Ovary (tissue), 9 donors: ENCODE data around the gene ANKRD44. TPM values are rescaled to one million over a fixed set of nuclear protein-coding genes. Genes with fewer than 3 reads are reported as not detected.

ENCODE experiments used
- DNase-seq, 5 donors: peaks; one replicate each; pipeline ENCODE4 v3.0.0-alpha.2; 2019 to 2020
- H3K27ac ChIP-seq, 2 donors: fragments of 200-600 bp; one replicate each; pipeline versions ENCODE4 v1.5.1 to v1.8.0; 2019 to 2022
- H3K27me3 ChIP-seq: fragments of 200-600 bp; one replicate; pipeline ENCODE4 v1.8.0; 2022
- H3K36me3 ChIP-seq: fragments of 200-600 bp; sonication (generic); one replicate; pipeline ENCODE4 v1.5.1; 2019
- H3K4me1 ChIP-seq: one replicate; pipeline ENCODE4 v1.8.1; 2013; ENCODE audit warnings: mild to moderate bottlenecking, moderate library complexity; ENCODE audit not compliant: insufficient read depth
- H3K4me3 ChIP-seq: fragments of 200-600 bp; sonication (generic); one replicate; pipeline ENCODE4 v1.5.1; 2017
- H3K9me3 ChIP-seq, 2 donors: fragments of 200-600 bp in 1 of 2; sonication (generic) in 1 of 2; one replicate each; pipeline versions ENCODE4 v1.5.1 to v1.8.1; 2013 to 2019; ENCODE audit warnings: mild to moderate bottlenecking in 1 of 2, moderate library complexity in 1 of 2
- EP300 ChIP-seq: sonication (generic); formaldehyde crosslinking; IDR thresholded peaks from one replicate; pipeline ENCODE4 v1.6.1; 2017; ENCODE audit warnings: antibody characterized with exemption
- POLR2A ChIP-seq: fragments of 450-650 bp; IDR thresholded peaks from one replicate; pipeline ENCODE4 v1.6.1; 2017; ENCODE audit warnings: antibody characterized with exemption, mild to moderate bottlenecking, moderate library complexity
- WGBS, 3 donors: extraction: QIAGEN DNeasy Blood & Tissue Kit in 1 of 3; methylation state at CpG; one replicate each; pipeline versions ENCODE4 v1.1.5 to v1.1.7; 2013 to 2017; 5-methylcytosine and 5-hydroxymethylcytosine counted together
- intact Hi-C, 4 donors: fragments of 100-400 bp; cut with DNase I; formaldehyde crosslinking; loops; one replicate each; pipeline versions ENCODE4 v1.11.0 to v1.15.1; 2022 to 2023
- polyA plus RNA-seq, 2 donors: library from polyadenylated mRNA; stranded (reverse); fragments of 200-250 nt in 1 of 2; fragments of 350-450 nt in 1 of 2; fragmentation: Illumina TruSeq in 1 of 2; extraction: RNeasy Lipid Tissue Mini Kit (QIAGEN cat#74804) in 1 of 2; gene quantifications; one replicate each; pipeline ENCODE4 v1.2.3, GENCODE V29; 2013 to 2014
- total RNA-seq, 7 donors: library from RNA; depleted of rRNA in 2 of 7; stranded (reverse); fragments of >200 nt in 2 of 7; fragmentation: NEBNext Ultra II Directional in 3 of 7; extraction: Animal tissue kit (Norgen Biotek cat#: 25700) in 3 of 7; gene quantifications; one replicate each; pipeline versions ENCODE4 v1.1.0 to v1.2.4, GENCODE V29; 2016 to 2023
- TF ChIP-seq, protein P1 (sequence below), 3 donors: fragments of 450-650 bp in 2 of 3; fragments of 200-600 bp in 1 of 3; IDR thresholded peaks; one replicate each; pipeline versions ENCODE4 v1.5.1 to v1.8.0; 2016 to 2022; ENCODE audit warnings: antibody characterized with exemption in 3 of 3, mild to moderate bottlenecking in 1 of 3
- donor health status: DM: no; HTN: no; CAD: no; lungs with moderate emphysema.
- donor health status: DM: no; HTN: no; CAD: no.
- donor health status: Bipolar disorder and iron deficiency.
- donor health status: DM: yes; HTN: yes; CAD: no.
- donor health status: DM: no; HTN: no; CAD: no.
- donor health status: DM: yes; HTN: yes; CAD: no.

ANKRD44 gene
- total and polyA plus RNA-seq, 9 donors: 2.6 to 60.0 (median 11.1) TPM

GRCh38 chr2:197092431-197092830 is 218.1 kb downstream of the ANKRD44 start:
- DNase-seq: peak in 4 of 5 donors; percentile 45 to 79 (median 52)
- H3K4me3 ChIP-seq: no peak overlapping the region
- H3K4me1 ChIP-seq: peaks cover 4% of the 10 kb centered on the region
- intact Hi-C loops: no loop called here
- WGBS, 3 donors: 7 to 19% (median 7%) methylated on average over 4 of the region's 4 CpGs
- H3K9me3 ChIP-seq: no peaks in the 10 kb centered on the region
- no peak overlapping the region for H3K27ac ChIP-seq
- no peaks in the 10 kb centered on the region for H3K27me3 ChIP-seq
- TF ChIP-seq EP300: peak; percentile 96
- TF ChIP-seq POLR2A: no peak
- no peaks in the 10 kb centered on the region for H3K36me3 ChIP-seq

DNA sequence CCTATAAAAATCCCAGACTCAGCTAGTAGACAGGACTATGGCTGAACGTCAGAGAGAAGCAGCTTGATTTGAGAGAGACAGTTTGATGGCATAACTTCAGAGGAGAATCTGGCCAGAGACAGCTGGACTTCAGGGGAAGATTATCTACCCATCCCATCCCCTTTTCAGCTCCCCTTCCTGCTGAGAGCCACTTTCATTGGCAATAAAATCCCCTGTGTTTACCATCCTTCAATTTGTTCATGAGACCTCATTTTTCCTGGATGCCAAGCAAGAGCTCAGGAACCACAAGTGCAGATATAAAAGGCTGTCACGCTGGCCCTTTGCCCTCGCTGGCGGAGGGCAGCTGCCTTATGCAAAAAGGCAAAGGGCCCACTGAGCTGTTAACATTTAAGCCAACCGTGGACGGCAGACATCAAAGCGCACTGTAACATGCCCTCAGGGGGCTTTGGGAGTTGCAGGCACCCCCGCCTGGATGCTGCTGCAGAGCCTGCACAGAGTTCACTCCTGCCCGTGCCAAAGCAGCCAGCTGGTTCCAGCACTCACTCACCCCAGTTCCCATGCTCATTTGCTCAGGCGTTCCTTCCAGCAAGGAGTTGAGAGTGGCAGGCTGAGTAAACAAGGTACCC is 219.7 kb downstream of the ANKRD44 start:
- intact Hi-C loops: no loop called here
- no peak for DNase-seq
- Histone ChIP-seq H3K9me3 (no peaks in the 10 kb centered on the region), H3K27me3 (no peaks in the 10 kb centered on the region), H3K36me3 (no peaks in the 10 kb centered on the region), H3K27ac (no peak overlapping the region), H3K4me1 (peaks cover 4% of the 10 kb centered on the region), H3K4me3 (no peak overlapping the region)
- TF ChIP-seq, protein P1, sequence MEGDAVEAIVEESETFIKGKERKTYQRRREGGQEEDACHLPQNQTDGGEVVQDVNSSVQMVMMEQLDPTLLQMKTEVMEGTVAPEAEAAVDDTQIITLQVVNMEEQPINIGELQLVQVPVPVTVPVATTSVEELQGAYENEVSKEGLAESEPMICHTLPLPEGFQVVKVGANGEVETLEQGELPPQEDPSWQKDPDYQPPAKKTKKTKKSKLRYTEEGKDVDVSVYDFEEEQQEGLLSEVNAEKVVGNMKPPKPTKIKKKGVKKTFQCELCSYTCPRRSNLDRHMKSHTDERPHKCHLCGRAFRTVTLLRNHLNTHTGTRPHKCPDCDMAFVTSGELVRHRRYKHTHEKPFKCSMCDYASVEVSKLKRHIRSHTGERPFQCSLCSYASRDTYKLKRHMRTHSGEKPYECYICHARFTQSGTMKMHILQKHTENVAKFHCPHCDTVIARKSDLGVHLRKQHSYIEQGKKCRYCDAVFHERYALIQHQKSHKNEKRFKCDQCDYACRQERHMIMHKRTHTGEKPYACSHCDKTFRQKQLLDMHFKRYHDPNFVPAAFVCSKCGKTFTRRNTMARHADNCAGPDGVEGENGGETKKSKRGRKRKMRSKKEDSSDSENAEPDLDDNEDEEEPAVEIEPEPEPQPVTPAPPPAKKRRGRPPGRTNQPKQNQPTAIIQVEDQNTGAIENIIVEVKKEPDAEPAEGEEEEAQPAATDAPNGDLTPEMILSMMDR (IDR thresholded peaks at IDR 0.05): no peak
- TF ChIP-seq EP300 (no peak), POLR2A (no peak)
- 89 to 95% (median 95%) methylated on average over 10 of the region's 10 CpGs for WGBS, 3 donors

- peaks cover 4% of the 10 kb centered on the region for H3K4me1 ChIP-seq
- WGBS, 3 donors: 85 to 92% (median 91%) methylated on average over 2 of the region's 2 CpGs
- H3K27ac ChIP-seq: no peak overlapping the region
- no peaks in the 10 kb centered on the region for H3K36me3 ChIP-seq
- H3K9me3 ChIP-seq: no peaks in the 10 kb centered on the region
- H3K27me3 ChIP-seq: no peaks in the 10 kb centered on the region
- no peak for TF ChIP-seq POLR2A
- no peak for TF ChIP-seq EP300
- TF ChIP-seq, protein P1 (IDR thresholded peaks at IDR 0.05): no peak
- H3K4me3 ChIP-seq: no peak overlapping the region
- intact Hi-C loops: no loop called here
- no peak for DNase-seq
These were observed 220.9 kb downstream of the ANKRD44 start for GRCh38 chr2:197089655-197090054.

GRCh38 chr2:197088694-197089093 is 221.9 kb downstream of the ANKRD44 start:
- TF ChIP-seq, protein P1 (IDR thresholded peaks at IDR 0.05): no peak
- no peak for TF ChIP-seq POLR2A
- TF ChIP-seq EP300: no peak
- DNase-seq: no peak
- H3K4me3 ChIP-seq: no peak overlapping the region
- intact Hi-C loops: no loop called here
- no peak overlapping the region for H3K27ac ChIP-seq
- H3K9me3 ChIP-seq: no peaks in the 10 kb centered on the region
- no peaks in the 10 kb centered on the region for H3K36me3 ChIP-seq
- no peaks in the 10 kb centered on the region for H3K27me3 ChIP-seq
- H3K4me1 ChIP-seq: peaks cover 4% of the 10 kb centered on the region
- 16 to 17% (median 17%) methylated on average over 5 of the region's 5 CpGs for WGBS, 3 donors

DNA sequence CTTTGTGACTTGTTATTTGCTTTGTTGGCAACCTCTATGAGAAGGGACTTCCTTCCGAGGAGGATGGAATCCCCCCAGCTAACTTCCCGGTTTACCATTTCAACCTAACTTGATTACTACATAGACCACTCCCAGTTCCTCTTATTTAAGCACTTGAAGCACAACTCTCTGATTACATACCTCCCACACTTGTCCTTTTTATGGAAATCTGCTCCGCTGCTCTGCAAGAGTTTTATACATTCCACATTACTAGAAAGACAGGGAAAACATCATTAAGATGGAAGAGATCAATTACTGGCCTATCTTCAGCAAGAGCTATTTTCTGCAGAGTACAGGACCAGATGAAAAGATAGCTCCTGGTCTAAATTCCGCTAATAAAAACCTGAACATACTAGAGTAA is 224.1 kb downstream of the ANKRD44 start:
- WGBS, 3 donors: 26 to 31% (median 28%) methylated on average over 4 of the region's 4 CpGs
- TF ChIP-seq, protein P1 (IDR thresholded peaks at IDR 0.05): no peak
- TF ChIP-seq EP300 (no peak), POLR2A (no peak)
- Histone ChIP-seq H3K9me3 (no peaks in the 10 kb centered on the region), H3K27me3 (no peaks in the 10 kb centered on the region), H3K4me3 (no peak overlapping the region), H3K27ac (no peak overlapping the region), H3K36me3 (no peaks in the 10 kb centered on the region), H3K4me1 (peaks cover 4% of the 10 kb centered on the region)
- DNase-seq: no peak
- intact Hi-C loops: no loop called here
